ENCODE data around the gene CCDC88C.
A peak's percentile ranks its signal among the peaks of the same experiment; 100 is the strongest.

The CCDC88C gene

GRCh38 chr14:91326514-91327249 is 90.9 kb downstream of the CCDC88C start:
- DNase-seq (ENCODE audit: low read depth): no peak

- DNase-seq (ENCODE audit: low read depth): no peak
Measured at GRCh38 chr14:91324606-91325575, 92.7 kb downstream of the CCDC88C start.

- DNase-seq (ENCODE audit: low read depth): peak; percentile 91
Measured at GRCh38 chr14:91323671-91324605, 93.7 kb downstream of the CCDC88C start.

GRCh38 chr14:91323031-91323430 is 94.6 kb downstream of the CCDC88C start:
- no peak for DNase-seq (ENCODE audit: low read depth)

- no peak for DNase-seq (ENCODE audit: low read depth)
Measured at GRCh38 chr14:91322623-91323022, 95.0 kb downstream of the CCDC88C start.

GRCh38 chr14:91321131-91321530 is 96.5 kb downstream of the CCDC88C start:
- DNase-seq (ENCODE audit: low read depth): no peak

GRCh38 chr14:91320266-91320665 is 97.4 kb downstream of the CCDC88C start:
- no peak for DNase-seq (ENCODE audit: low read depth)

- DNase-seq (ENCODE audit: low read depth): no peak
Measured at GRCh38 chr14:91318911-91319310, 98.7 kb downstream of the CCDC88C start.

- peak; percentile 66 for DNase-seq (ENCODE audit: low read depth)
Measured at GRCh38 chr14:91317381-91318308, 100.0 kb downstream of the CCDC88C start.

GRCh38 chr14:91316761-91317160 is 100.9 kb downstream of the CCDC88C start:
- no peak for DNase-seq (ENCODE audit: low read depth)

- peak; percentile 52 for DNase-seq (ENCODE audit: low read depth)
Measured at GRCh38 chr14:91315844-91316267, 101.8 kb downstream of the CCDC88C start.

GRCh38 chr14:91313852-91314251 is 103.8 kb downstream of the CCDC88C start:
- DNase-seq (ENCODE audit: low read depth): no peak

GRCh38 chr14:91313154-91313850 is 104.3 kb downstream of the CCDC88C start:
- DNase-seq (ENCODE audit: low read depth): no peak

- DNase-seq (ENCODE audit: low read depth): no peak
Measured at GRCh38 chr14:91311284-91311662, 106.3 kb downstream of the CCDC88C start.

- no peak for DNase-seq (ENCODE audit: low read depth)
Measured at GRCh38 chr14:91310606-91311283, 106.9 kb downstream of the CCDC88C start.

GRCh38 chr14:91309756-91310280 is 107.8 kb downstream of the CCDC88C start:
- DNase-seq (ENCODE audit: low read depth): no peak

- DNase-seq (ENCODE audit: low read depth): no peak
Measured at GRCh38 chr14:91308337-91308736, 109.3 kb downstream of the CCDC88C start.

- DNase-seq (ENCODE audit: low read depth): no peak
Measured at GRCh38 chr14:91307652-91308051, 110.0 kb downstream of the CCDC88C start.

- no peak for DNase-seq (ENCODE audit: low read depth)
Measured at GRCh38 chr14:91307046-91307445, 110.6 kb downstream of the CCDC88C start.

All from stimulated activated CD8-positive, alpha-beta memory T cell treated with anti-CD3 and anti-CD28 coated beads, Interleukin-12 subunit alpha, Interleukin-12 subunit beta, amount 100 ng/mL, for 1 hour (primary cell).